HG03139 (cell line): ENCODE data around the gene PDXP.
"Not testable (repeated sequence)": the region's sequence is repeated elsewhere in the genome, so short reads cannot be mapped to it uniquely, and the experiment has no call there.

ENCODE experiments used
- ATAC-seq: cut with Tn5 transposase; IDR thresholded peaks from one replicate; pipeline ENCODE4 v1.9.1; 2021; ENCODE audit not compliant: unreplicated experiment

Gene PDXP, protein sequence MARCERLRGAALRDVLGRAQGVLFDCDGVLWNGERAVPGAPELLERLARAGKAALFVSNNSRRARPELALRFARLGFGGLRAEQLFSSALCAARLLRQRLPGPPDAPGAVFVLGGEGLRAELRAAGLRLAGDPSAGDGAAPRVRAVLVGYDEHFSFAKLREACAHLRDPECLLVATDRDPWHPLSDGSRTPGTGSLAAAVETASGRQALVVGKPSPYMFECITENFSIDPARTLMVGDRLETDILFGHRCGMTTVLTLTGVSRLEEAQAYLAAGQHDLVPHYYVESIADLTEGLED

GRCh38 chr22:37658133-37659065 lies at the start of gene PDXP:
Gene PDXP (plus strand): TSS chr22:37658723. CDS start chr22:37658783, 60 bp downstream.
- ATAC-seq = peak; percentile 66

DNA sequence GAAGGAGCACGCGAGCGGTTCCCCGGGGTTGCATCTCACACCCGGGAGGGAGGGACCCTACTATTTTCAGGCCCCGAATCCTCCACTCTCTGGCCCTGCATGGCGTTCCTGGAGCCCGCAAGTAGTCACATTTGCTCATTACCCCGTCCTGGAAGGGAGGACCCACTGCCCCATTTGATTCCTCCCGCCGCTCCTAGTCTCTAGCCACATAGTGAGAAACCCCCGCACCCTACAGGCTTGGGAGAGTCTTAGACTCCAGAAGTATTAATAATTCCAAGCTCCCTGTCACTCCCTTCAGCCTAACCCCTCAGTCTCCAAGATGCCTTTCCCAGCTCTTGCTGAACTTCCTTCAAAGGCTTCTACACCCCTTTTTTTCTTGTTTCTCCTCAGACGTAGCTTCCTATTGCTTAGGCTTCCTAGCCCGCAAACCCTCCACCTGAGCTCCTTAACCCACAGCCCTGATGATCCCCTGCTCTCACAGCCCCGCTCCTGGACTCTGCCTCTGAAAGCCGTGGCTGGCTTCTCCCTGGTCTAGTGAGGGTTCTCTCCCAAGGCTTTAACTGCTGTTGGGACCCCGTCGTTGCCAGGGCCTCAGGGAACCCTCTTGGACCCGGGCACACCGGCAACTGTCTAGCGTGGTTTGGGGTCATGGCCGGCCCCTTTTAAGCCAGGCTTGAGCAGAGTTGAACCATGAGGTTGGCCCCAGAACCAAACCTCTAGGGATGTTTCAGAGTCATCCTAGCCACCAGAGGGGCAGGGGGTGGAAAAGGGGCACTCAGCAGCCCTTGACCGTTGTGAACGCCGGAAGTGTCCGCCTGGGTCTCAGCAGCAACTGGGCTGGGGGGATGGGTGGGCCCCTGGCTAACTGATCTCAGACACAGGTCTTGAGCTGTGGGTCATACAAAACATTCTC lies 49.0 kb upstream of the PDXP start:
- ATAC-seq = no peak

- ATAC-seq = not testable (repeated sequence)
These were observed 48.4 kb upstream of the PDXP start for GRCh38 chr22:37610153-37610475.

GRCh38 chr22:37610480-37611129 lies 47.9 kb upstream of the PDXP start:
- ATAC-seq = no peak

DNA sequence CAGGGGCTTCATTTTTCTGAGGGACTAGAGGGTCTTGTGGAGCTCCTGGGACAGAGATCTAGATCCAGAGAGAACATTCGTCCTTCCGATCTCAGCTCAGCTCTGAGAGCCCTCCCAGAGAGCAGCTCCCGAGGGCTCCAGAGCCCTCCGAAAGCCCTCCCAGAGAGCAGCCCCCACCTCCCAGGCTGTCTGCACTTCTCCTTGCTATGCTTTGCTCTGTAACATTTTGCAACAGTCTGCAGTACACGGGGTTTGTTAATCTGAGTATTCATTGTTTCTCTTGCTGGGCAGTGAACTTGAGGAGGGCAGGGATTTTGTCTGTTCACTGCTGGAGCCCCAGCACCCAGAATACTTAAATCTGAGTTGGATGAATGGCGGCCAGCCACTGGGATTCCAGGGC lies 47.3 kb upstream of the PDXP start:
- ATAC-seq = no peak

- ATAC-seq = no peak
These were observed 42.1 kb upstream of the PDXP start for GRCh38 chr22:37616201-37617083.

DNA sequence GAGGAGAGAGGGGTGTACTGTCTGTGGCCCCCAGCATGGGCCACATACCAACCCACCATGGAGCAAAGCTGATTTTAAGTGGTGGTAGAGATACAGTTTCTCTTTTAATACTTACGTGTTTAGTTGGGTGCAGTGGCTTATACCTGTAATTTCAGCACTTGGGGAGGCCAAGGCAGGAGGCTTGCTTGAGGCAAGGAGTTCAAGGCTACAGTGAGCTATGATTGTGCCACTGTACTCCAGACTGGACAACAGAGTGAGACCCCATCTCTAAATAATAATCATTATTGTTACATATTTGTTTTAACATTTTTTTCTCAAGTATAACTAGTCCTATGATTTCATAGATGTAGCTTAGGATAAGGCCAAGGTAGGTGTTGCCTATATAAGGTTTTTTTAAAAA lies 41.1 kb upstream of the PDXP start:
- ATAC-seq = no peak

GRCh38 chr22:37618072-37618656 lies 40.4 kb upstream of the PDXP start:
- no peak for ATAC-seq

DNA sequence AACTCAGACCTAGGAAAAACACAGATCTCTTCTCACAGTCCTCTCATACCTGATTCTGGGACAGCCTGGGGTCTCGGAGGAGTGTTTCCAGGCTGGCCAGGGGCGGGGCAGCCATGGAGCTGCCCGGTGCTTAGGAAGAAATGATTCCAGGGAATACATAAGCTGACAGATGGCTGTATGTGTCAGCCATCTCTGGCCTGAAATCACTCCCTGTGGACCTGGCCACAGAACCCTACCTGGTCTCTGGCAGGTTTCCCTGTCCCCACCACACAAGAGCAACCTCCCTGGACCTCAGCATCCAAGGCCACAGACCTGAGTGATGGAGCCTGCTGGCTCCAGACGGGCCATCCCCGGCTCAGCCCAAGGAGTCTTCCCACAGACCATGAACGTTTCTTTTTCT lies 39.8 kb upstream of the PDXP start:
- no peak for ATAC-seq

GRCh38 chr22:37619991-37620390 lies 38.5 kb upstream of the PDXP start:
- ATAC-seq = no peak

GRCh38 chr22:37621352-37621860 lies 37.1 kb upstream of the PDXP start:
- ATAC-seq = no peak

GRCh38 chr22:37623075-37624016 lies 35.2 kb upstream of the PDXP start:
- no peak for ATAC-seq

GRCh38 chr22:37624017-37624365 lies 34.5 kb upstream of the PDXP start:
- no peak for ATAC-seq

DNA sequence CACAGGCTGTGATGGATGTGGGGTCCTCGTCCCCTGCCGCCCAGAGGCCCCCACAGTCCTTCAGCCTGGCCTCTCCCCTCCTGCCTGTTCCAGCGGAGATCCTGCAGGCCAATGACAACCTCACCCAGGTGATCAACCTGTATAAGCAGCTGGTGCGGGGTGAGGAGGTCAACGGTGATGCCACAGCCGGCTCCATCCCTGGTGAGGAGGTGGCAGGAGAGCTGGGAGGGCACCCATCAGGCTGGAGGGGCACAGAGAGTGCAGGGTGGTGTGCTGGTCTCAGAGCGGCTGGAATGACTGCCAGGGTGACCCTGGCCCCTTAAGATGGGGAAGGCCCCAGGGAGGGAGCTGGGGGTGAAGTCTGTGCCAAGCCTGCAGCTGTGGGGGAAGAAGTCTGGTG lies 33.6 kb upstream of the PDXP start:
- ATAC-seq = no peak

DNA sequence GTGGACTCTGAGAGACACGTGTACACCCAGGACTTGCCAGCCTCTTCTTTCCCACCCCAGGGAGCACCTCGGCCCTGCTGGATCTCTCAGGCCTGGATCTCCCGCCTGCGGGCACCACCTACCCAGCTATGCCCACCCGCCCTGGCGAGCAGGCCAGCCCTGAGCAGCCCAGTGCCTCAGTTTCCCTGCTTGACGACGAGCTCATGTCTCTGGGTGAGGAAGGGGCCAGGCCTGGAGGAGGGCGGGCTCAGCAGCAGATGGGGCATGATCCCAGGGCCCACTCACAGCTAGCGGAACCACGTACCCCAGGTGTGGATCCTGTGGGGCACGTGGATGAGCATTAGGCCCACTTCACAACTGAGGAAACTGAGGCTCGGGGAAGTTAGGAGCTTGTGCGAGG lies 32.8 kb upstream of the PDXP start:
- no peak for ATAC-seq

DNA sequence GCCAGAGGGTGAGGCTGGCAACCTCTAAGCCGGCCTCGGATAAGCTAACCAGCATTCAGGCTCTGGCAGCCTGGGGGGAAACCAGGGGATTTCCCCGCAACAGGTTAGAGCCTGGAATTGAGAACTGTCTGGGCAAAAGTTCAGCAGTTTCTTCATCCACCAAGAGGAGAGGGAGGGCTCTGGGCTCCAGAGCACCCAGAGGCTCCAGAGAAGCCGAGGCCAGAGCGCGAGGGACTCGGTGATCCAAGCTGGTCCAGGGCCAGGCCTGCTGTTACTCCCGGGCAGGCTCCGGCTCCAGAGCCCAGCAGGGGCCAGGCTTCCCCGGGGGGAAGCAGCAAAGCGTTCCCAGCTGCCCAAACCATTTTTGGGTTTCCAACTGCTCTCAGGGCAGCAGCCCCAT lies 32.4 kb upstream of the PDXP start:
- no peak for ATAC-seq

DNA sequence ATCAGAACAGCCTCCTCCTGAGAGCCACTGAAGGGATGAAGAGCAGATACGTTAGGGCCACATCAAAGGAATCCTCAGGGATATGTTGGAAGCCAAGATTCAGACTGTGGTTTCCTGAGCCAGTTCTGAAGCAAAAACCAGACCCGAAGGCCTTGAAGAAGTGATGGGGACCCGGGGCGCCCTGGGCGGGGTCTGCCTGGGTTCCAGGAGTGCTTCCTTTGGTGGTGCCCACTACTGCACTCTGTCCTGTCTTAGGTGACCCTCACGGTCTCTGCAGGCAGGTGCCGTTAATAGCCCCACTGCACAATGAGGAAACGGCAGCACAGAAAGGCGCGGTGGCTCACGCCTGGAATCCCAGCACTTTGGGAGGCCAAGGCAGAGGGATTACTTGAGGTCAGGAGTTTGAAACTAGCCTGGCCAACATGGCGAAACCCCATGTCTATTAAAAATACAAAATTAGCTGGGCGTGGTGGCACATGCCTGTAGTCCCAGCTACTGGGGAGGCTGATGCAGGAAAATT lies 31.9 kb upstream of the PDXP start:
- ATAC-seq = no peak

- no peak for ATAC-seq
These were observed 31.4 kb upstream of the PDXP start for GRCh38 chr22:37627121-37627520.
